Mesothelial cell of epicardium (in vitro differentiated cells): ENCODE data around the gene THADA. TPM values are rescaled to one million over a fixed set of nuclear protein-coding genes. Genes with fewer than 3 reads are reported as not detected.

Source experiments
- DNase-seq, 2 experiments: peaks; one replicate each; pipeline ENCODE4 v3.0.0; 2021; ENCODE audit warnings: low spot score in 2 of 2; ENCODE audit not compliant: unreplicated experiment in 2 of 2
- H3K27ac Mint-ChIP-seq: 2 replicates; pipeline ENCODE4 v1.8.0; 2021; ENCODE audit warnings: mixed read lengths
- H3K27me3 Mint-ChIP-seq: 2 replicates; pipeline ENCODE4 v1.8.0; 2021; ENCODE audit warnings: low read depth, mixed read lengths
- H3K36me3 Mint-ChIP-seq: 2 replicates; pipeline ENCODE4 v1.8.0; 2021; ENCODE audit warnings: mixed read lengths
- H3K4me1 Mint-ChIP-seq: 2 replicates; pipeline ENCODE4 v1.8.0; 2021; ENCODE audit warnings: mixed read lengths
- H3K4me3 Mint-ChIP-seq: 2 replicates; pipeline ENCODE4 v1.8.0; 2021; ENCODE audit warnings: mild to moderate bottlenecking, moderate library complexity, mixed read lengths
- H3K9me3 Mint-ChIP-seq: 2 replicates; pipeline ENCODE4 v1.8.0; 2021; ENCODE audit warnings: mixed read lengths
- total RNA-seq: library from RNA; stranded (reverse); gene quantifications from 3 replicates; pipeline ENCODE4 v1.2.1, GENCODE V29; 2021
- TF ChIP-seq, protein P1 (sequence below): fragments of 200-600 bp; sonication (generic); IDR thresholded peaks from one replicate; pipeline ENCODE4 v1.5.0; 2021; ENCODE audit warnings: antibody characterized with exemption; ENCODE audit not compliant: unreplicated experiment

The THADA gene
- total RNA-seq, 1 donor from 2014 or later: 33.6 TPM

DNA sequence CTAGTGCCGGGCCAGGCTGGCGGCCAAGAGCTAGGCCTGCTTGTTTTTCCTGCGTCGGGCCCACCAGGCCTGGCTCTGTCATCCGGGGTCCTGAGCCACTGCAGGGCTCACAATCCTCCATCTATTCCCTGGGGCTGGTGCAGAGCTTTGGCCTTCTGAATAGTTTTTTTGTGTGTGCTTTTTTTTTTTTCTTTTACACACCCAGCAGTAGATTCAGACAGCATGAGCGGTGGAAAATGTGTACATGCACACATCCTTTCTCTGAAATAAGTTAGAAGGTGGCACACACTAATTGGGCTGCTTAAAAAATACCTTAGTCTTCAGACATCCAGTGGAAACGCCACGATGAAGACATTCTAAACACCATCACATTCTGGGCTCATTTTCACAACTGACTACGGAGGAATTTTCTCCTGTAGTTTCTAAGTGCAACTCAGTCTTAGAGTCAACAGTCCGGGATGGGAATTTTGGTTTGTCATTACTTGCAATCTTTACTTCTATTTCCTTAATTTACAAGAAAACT lies 375.5 kb downstream of the THADA start:
- TF ChIP-seq, protein P1, sequence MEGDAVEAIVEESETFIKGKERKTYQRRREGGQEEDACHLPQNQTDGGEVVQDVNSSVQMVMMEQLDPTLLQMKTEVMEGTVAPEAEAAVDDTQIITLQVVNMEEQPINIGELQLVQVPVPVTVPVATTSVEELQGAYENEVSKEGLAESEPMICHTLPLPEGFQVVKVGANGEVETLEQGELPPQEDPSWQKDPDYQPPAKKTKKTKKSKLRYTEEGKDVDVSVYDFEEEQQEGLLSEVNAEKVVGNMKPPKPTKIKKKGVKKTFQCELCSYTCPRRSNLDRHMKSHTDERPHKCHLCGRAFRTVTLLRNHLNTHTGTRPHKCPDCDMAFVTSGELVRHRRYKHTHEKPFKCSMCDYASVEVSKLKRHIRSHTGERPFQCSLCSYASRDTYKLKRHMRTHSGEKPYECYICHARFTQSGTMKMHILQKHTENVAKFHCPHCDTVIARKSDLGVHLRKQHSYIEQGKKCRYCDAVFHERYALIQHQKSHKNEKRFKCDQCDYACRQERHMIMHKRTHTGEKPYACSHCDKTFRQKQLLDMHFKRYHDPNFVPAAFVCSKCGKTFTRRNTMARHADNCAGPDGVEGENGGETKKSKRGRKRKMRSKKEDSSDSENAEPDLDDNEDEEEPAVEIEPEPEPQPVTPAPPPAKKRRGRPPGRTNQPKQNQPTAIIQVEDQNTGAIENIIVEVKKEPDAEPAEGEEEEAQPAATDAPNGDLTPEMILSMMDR: no peak
- DNase-seq: no peak

DNA sequence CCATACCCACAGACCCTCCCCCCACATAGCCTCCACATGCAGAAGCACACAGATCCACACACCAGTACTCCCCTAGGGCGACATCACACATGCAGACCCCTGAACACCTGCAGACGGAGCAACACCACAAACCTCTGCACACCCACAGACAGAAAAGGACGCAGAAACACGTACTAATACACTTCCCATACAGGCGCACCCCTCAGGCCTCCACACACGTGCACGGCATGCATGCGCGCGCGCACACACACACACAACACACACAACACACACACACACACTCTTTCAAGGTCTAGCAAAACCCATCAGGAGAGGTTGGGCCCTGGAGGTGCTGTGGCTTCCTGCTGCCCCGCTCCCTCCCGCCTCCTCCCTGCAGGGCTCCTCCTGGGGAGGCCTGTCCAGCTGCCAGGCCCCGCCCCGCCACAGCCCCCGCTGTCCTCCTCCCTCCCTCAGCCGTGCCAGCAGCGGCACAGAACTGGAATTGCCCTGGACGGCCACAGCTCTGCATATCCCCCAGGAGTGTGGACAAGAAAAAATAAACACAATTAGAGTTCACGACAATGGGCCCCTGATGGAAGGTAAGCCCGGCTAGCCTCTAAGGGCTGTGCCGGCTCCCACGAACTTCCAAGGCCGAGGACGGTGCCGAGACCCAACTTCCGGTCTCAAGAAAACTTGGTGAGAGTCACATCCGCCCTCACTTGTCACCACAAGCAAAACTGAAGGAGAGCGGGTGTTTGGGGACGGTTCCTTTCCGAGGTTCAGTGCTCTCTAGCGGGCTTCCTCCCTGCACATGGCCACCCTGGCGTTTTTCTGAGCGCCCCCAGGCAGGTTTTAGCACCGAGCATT lies 376.2 kb downstream of the THADA start:
- Mint-ChIP-seq H3K27me3 (no peaks in the 10 kb centered on the region), H3K9me3 (no peaks in the 10 kb centered on the region), H3K27ac (peak overlapping the region; percentile 98), H3K4me1 (peaks cover 62% of the 10 kb centered on the region), H3K4me3 (peak overlapping the region; percentile 67), H3K36me3 (peaks cover 9% of the 10 kb centered on the region)
- TF ChIP-seq, protein P1: no peak
- peak in 1 of 2 experiments; percentile 68 for DNase-seq

More for the DNA sequence above, 375.5 kb downstream of the THADA start:
- H3K36me3 Mint-ChIP-seq: peaks cover 10% of the 10 kb centered on the region
- peaks cover 62% of the 10 kb centered on the region for H3K4me1 Mint-ChIP-seq
- no peaks in the 10 kb centered on the region for H3K27me3 Mint-ChIP-seq
- H3K27ac Mint-ChIP-seq: peak overlapping the region; percentile 98
- peak overlapping the region; percentile 67 for H3K4me3 Mint-ChIP-seq
- no peaks in the 10 kb centered on the region for H3K9me3 Mint-ChIP-seq

DNA sequence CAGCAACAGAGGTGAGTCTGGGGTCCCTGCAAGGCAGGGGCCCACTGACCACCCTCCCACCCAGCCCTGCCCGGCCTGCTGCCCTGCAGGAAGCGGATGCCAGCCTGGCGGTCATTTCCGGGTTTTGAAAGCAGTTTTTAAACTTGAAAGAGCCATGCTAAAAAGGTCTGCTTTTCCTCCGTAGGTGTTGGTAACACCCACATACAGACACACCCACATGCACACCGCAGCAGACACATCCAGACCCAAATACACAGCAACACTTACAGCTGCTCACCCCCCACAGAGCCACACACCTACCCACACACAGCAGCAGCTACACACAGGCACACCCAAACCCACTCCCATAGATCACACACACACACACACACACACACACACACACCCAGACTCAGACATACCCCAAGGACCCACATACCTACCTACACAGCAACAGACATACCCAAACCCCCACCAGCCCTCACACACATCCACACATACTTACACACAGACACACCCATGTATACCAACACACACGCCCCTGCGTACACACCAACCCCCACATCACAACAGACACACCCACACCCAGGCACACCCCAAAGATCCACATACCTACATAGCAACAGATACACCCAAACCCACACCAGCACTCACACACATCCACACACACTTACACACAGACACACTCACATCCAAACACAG lies 377.0 kb downstream of the THADA start:
- TF ChIP-seq, protein P1: no peak
- H3K36me3 Mint-ChIP-seq: peaks cover 6% of the 10 kb centered on the region
- no peaks in the 10 kb centered on the region for H3K27me3 Mint-ChIP-seq
- H3K4me3 Mint-ChIP-seq: peak overlapping the region; percentile 67
- H3K27ac Mint-ChIP-seq: peak overlapping the region; percentile 98
- no peak for DNase-seq
- peaks cover 59% of the 10 kb centered on the region for H3K4me1 Mint-ChIP-seq
- no peaks in the 10 kb centered on the region for H3K9me3 Mint-ChIP-seq

DNA sequence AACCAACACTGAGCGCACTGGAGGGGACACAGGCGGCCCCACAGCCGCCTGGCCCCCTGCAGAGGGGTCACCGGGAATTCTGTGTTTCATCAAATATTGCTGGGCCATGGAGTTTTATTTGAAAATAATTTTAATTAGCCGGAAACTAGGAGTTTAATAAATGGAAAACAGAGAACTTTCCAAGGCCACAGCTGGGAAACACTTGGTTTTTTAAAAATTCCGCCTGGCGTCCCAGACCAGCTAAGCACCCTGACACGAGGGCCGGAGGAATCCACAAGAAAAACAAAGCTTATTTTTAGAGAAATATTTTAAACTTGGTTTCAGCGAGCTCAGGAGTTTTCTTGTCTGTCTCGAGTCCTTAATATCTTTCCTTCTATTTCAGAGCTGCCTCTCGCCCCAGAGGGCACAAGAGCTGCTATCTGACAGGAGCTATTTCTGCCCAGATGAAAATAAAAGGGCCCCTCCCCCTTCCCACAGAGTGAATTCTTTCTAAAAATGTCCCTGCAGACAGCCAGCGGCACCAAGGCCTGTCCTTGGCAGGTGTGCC lies 377.6 kb downstream of the THADA start:
- no peak for DNase-seq
- TF ChIP-seq, protein P1: no peak
- H3K27ac Mint-ChIP-seq: peak overlapping the region; percentile 98
- H3K4me1 Mint-ChIP-seq: peaks cover 55% of the 10 kb centered on the region
- H3K4me3 Mint-ChIP-seq: peak overlapping the region; percentile 33
- H3K9me3 Mint-ChIP-seq: no peaks in the 10 kb centered on the region
- peaks cover 4% of the 10 kb centered on the region for H3K36me3 Mint-ChIP-seq
- no peaks in the 10 kb centered on the region for H3K27me3 Mint-ChIP-seq

DNA sequence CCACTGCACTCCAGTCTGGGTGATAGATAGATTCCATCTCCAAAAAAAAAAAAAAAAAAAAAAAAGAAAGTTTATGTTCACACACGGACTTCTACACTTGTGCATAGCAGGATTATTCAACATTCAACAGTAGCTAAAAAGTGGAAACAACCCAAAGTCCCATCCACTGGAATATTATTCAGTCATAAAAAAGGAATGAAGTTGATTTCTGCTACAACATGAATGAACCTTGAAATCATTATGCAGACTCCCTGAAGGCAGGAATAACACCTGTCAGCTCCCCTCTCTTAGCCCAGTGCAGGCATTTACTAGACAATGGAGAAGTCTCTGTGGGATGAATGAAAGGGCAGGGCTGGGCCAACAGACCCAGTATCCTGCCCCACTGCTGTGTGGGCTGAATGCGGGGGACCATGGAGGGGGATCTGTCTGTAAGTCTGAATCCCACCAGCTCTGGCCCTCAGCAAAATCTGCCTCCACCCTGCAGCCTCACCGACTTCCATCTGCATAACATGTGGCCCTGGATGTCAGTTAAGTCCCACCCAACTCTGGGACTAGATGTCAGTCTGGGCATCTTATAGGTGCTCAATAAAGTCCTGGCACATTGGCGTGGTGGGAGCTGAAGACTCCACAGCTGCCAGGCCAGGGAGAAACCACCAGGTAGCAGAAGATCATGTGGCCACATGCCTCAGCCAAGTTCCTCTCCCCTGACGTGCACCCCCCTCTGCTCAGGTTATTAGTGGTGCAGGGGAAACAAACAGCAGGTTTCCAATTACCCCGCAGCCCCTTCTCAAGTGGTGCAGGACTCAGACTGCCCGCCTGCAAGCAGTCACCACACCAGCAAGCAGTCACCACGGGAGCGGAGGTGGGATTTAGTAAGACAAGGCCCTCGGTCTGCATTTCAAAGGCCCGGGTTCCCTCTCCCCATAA lies 378.3 kb downstream of the THADA start:
- H3K27ac Mint-ChIP-seq: peak overlapping the region; percentile 98
- H3K36me3 Mint-ChIP-seq: no peaks in the 10 kb centered on the region
- H3K9me3 Mint-ChIP-seq: no peaks in the 10 kb centered on the region
- no peaks in the 10 kb centered on the region for H3K27me3 Mint-ChIP-seq
- DNase-seq: no peak
- TF ChIP-seq, protein P1: no peak
- peak overlapping the region; percentile 33 for H3K4me3 Mint-ChIP-seq
- peaks cover 51% of the 10 kb centered on the region for H3K4me1 Mint-ChIP-seq
